Activated naive CD4-positive, alpha-beta T cell treated with anti-CD3 and anti-CD28 coated beads, Interleukin-2, amount 50 U/mL, for 72 hours (primary cell): ENCODE data around the gene ZGRF1. TPM values are rescaled to one million over a fixed set of nuclear protein-coding genes. Genes with fewer than 3 reads are reported as not detected.
"Not testable (repeated sequence)": the region's sequence is repeated elsewhere in the genome, so short reads cannot be mapped to it uniquely, and the experiment has no call there.

ENCODE experiments used
- ATAC-seq, 2 donors: fragments of 150-1000 bp; cut with Tn5 transposase; 2 replicates each; pipeline ENCODE4 v1.10.0; 2021; ENCODE audit warnings: mild to moderate bottlenecking in 2 of 2, moderate library complexity in 2 of 2
- DNase-seq, 2 donors: peaks; one replicate each; pipeline ENCODE4 v3.0.0; 2021 to 2022; ENCODE audit warnings: low spot score in 2 of 2
- H3K27ac Mint-ChIP-seq, 2 donors: one replicate each; pipeline ENCODE4 v1.8.0; 2022; ENCODE audit warnings: mild to moderate bottlenecking in 2 of 2, mixed read lengths in 2 of 2
- H3K36me3 Mint-ChIP-seq, 2 donors: one replicate each; pipeline ENCODE4 v1.8.0; 2022; ENCODE audit warnings: mixed read lengths in 2 of 2
- H3K9me3 Mint-ChIP-seq, 2 donors: one replicate each; pipeline ENCODE4 v1.8.0; 2022; ENCODE audit warnings: mixed read lengths in 2 of 2
- total RNA-seq, 2 donors: library from RNA; stranded (reverse); gene quantifications; one replicate each; pipeline ENCODE4 v1.2.3, GENCODE V29; 2022

Gene ZGRF1
- total RNA-seq, 2 donors from 2014 or later, result 52.8 to 56.9 TPM

- DNase-seq, result no peak
- no peak for ATAC-seq
- H3K27ac Mint-ChIP-seq, result no peak overlapping the region
- peaks cover 0 to 6% of the 10 kb centered on the region in 2 donors for H3K36me3 Mint-ChIP-seq
- H3K9me3 Mint-ChIP-seq, result no peaks in the 10 kb centered on the region
Measured at GRCh38 chr4:112647785-112648184, 11.1 kb upstream of the ZGRF1 start.

- Mint-ChIP-seq H3K27ac (no peak overlapping the region), H3K36me3 (peaks cover 0 to 6% of the 10 kb centered on the region in 2 donors), H3K9me3 (no peaks in the 10 kb centered on the region)
- no peak for DNase-seq
- no peak for ATAC-seq
Measured at GRCh38 chr4:112646632-112647537, 10.2 kb upstream of the ZGRF1 start.

GRCh38 chr4:112645541-112646329, 9.0 kb upstream of the ZGRF1 start:
- no peak overlapping the region for H3K27ac Mint-ChIP-seq
- ATAC-seq (no peak), DNase-seq (no peak)
- H3K9me3 Mint-ChIP-seq, result no peaks in the 10 kb centered on the region
- peaks cover 0 to 6% of the 10 kb centered on the region in 2 donors for H3K36me3 Mint-ChIP-seq

GRCh38 chr4:112644595-112645535, 8.2 kb upstream of the ZGRF1 start:
- H3K27ac Mint-ChIP-seq, H3K9me3 Mint-ChIP-seq, H3K36me3 Mint-ChIP-seq, ATAC-seq, DNase-seq: not testable (repeated sequence)

GRCh38 chr4:112642526-112642925, 5.8 kb upstream of the ZGRF1 start:
- ATAC-seq (no peak), DNase-seq (no peak)
- Mint-ChIP-seq H3K27ac (no peak overlapping the region), H3K9me3 (no peaks in the 10 kb centered on the region), H3K36me3 (peaks cover 0 to 6% of the 10 kb centered on the region in 2 donors)

GRCh38 chr4:112637552-112637866, 800 bp upstream of the ZGRF1 start:
- no peak overlapping the region for H3K27ac Mint-ChIP-seq
- H3K36me3 Mint-ChIP-seq, result no peaks in the 10 kb centered on the region
- DNase-seq (no peak), ATAC-seq (no peak)
- no peaks in the 10 kb centered on the region for H3K9me3 Mint-ChIP-seq

GRCh38 chr4:112633477-112634235, 3.1 kb downstream of the ZGRF1 start:
- Mint-ChIP-seq H3K36me3 (no peaks in the 10 kb centered on the region), H3K27ac (no peak overlapping the region), H3K9me3 (no peaks in the 10 kb centered on the region)
- DNase-seq (no peak), ATAC-seq (no peak)

GRCh38 chr4:112626228-112626627, 10.5 kb downstream of the ZGRF1 start:
- Mint-ChIP-seq H3K27ac (peak overlapping the region in 1 of 2 donors; percentile 31), H3K9me3 (no peaks in the 10 kb centered on the region), H3K36me3 (peaks cover 9 to 13% of the 10 kb centered on the region in 2 donors)
- DNase-seq (no peak), ATAC-seq (no peak)

GRCh38 chr4:112616984-112617383, 19.7 kb downstream of the ZGRF1 start:
- Mint-ChIP-seq H3K9me3 (no peaks in the 10 kb centered on the region), H3K27ac (no peak overlapping the region), H3K36me3 (peaks cover 0 to 17% of the 10 kb centered on the region in 2 donors)
- DNase-seq (no peak), ATAC-seq (no peak)

GRCh38 chr4:112612814-112613213, 23.9 kb downstream of the ZGRF1 start:
- not testable (repeated sequence) for ATAC-seq, DNase-seq, H3K36me3 Mint-ChIP-seq, H3K27ac Mint-ChIP-seq, H3K9me3 Mint-ChIP-seq

GRCh38 chr4:112604589-112604988, 32.1 kb downstream of the ZGRF1 start:
- ATAC-seq, result peak in 1 of 2 donors; percentile 49
- peak in 1 of 2 donors; percentile 22 for DNase-seq
- no peaks in the 10 kb centered on the region for H3K36me3 Mint-ChIP-seq
- H3K27ac Mint-ChIP-seq, result no peak overlapping the region
- H3K9me3 Mint-ChIP-seq, result no peaks in the 10 kb centered on the region

GRCh38 chr4:112594993-112595392, 41.7 kb downstream of the ZGRF1 start:
- no peak for DNase-seq
- no peak overlapping the region for H3K27ac Mint-ChIP-seq
- peaks cover 5% of the 10 kb centered on the region in 2 donors for H3K9me3 Mint-ChIP-seq
- H3K36me3 Mint-ChIP-seq, result peaks cover 6 to 7% of the 10 kb centered on the region in 2 donors
- ATAC-seq, result no peak

GRCh38 chr4:112593438-112594133, 43.1 kb downstream of the ZGRF1 start:
- no peak for DNase-seq

GRCh38 chr4:112592717-112593116, 44.0 kb downstream of the ZGRF1 start:
- H3K36me3 Mint-ChIP-seq, result peaks cover 6 to 14% of the 10 kb centered on the region in 2 donors
- no peak for DNase-seq
- no peak overlapping the region for H3K27ac Mint-ChIP-seq
- H3K9me3 Mint-ChIP-seq, result peaks cover 5% of the 10 kb centered on the region in 2 donors
- ATAC-seq, result no peak

More at GRCh38 chr4:112593438-112594133, 43.1 kb downstream of the ZGRF1 start:
- Mint-ChIP-seq H3K27ac (peak overlapping the region in 1 of 2 donors; percentile 72), H3K36me3 (peaks cover 6 to 14% of the 10 kb centered on the region in 2 donors), H3K9me3 (peaks cover 5% of the 10 kb centered on the region in 2 donors)
- no peak for ATAC-seq

- peaks cover 5% of the 10 kb centered on the region in 2 donors for H3K9me3 Mint-ChIP-seq
- H3K27ac Mint-ChIP-seq, result no peak overlapping the region
- peaks cover 6 to 14% of the 10 kb centered on the region in 2 donors for H3K36me3 Mint-ChIP-seq
- DNase-seq, result no peak
- ATAC-seq, result no peak
Measured at GRCh38 chr4:112591593-112591992, 45.1 kb downstream of the ZGRF1 start.
